Fibroblast of pulmonary artery (primary cell): Measurements from ENCODE around the gene RAB8B.

ENCODE experiments used
- DNase-seq: peaks from one replicate; pipeline ENCODE4 v3.0.0-alpha.2; 2010; ENCODE audit warnings: low read depth
- H3K4me3 ChIP-seq: replicated peaks from 2 replicates; pipeline ENCODE4 v1.5.1; 2011; ENCODE audit warnings: low read depth, mild to moderate bottlenecking, control low read depth, low read length, moderate library complexity
- TF ChIP-seq, protein P1 (sequence below): IDR thresholded peaks from 2 replicates; pipeline ENCODE4 v1.5.1; 2011; ENCODE audit warnings: mild to moderate bottlenecking, control low read depth, low read length, inconsistent platforms; ENCODE audit errors: missing control alignments

Gene RAB8B

DNA sequence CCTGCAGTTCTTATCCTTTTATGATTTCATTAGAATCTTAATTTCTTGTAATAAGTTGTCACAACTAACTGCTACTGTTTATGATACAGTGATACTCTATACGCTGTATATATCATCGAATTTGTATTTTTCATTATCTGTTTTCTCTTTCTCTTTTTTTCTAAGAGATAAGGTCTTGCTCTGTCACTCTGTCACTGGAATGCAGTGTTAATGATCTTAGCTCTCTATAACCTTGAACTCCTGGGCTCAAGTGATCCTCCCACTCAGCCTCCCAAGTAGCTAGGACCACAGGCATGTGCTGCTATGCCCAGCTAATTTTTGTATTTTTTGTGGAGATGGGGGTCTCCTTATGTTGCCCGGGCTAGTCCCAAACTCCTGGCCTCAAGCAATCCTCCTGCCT lies 102.8 kb downstream of the RAB8B start:
- no peak for DNase-seq
- H3K4me3 ChIP-seq = no peak overlapping the region
- TF ChIP-seq, protein P1, sequence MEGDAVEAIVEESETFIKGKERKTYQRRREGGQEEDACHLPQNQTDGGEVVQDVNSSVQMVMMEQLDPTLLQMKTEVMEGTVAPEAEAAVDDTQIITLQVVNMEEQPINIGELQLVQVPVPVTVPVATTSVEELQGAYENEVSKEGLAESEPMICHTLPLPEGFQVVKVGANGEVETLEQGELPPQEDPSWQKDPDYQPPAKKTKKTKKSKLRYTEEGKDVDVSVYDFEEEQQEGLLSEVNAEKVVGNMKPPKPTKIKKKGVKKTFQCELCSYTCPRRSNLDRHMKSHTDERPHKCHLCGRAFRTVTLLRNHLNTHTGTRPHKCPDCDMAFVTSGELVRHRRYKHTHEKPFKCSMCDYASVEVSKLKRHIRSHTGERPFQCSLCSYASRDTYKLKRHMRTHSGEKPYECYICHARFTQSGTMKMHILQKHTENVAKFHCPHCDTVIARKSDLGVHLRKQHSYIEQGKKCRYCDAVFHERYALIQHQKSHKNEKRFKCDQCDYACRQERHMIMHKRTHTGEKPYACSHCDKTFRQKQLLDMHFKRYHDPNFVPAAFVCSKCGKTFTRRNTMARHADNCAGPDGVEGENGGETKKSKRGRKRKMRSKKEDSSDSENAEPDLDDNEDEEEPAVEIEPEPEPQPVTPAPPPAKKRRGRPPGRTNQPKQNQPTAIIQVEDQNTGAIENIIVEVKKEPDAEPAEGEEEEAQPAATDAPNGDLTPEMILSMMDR = no peak

DNA sequence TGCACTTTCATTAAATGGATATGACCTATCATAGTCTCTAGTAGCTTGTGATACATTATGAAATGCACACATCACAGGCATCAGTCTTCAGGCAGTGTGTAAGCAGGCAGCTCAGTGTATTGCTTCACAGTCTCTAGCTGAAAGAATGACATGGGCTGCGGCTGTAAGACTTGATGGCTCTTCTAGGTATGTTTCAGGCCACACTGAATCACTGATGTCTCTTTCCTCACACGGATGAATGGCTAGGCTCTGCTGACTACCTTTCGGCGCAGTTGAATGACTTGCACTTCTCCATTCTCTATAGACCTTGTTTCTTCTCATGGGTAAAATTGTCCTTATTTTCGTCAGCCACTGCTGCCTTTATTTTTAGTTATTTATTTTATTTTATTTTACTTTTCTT lies 103.4 kb downstream of the RAB8B start:
- no peak overlapping the region for H3K4me3 ChIP-seq
- TF ChIP-seq, protein P1 = no peak
- peak; percentile 47 for DNase-seq

DNA sequence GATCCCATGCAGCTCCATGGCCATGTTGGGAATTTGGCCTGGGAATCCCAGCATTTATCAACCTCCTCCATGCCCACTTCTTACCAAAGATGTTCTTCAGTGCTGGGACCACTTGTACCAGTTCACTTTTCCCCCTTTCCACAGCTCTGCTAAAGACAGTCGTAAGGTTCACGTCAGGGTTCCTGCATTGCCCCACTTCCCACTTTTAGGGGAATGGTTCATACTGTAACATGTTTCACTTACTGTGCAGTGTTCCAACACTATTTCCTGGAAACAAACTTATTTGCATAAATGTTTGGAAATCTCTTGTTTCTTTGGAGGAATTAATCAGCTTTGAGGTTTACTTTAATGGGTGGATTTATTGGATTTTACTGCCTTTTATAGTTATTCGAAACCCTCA lies 105.0 kb downstream of the RAB8B start:
- TF ChIP-seq, protein P1 = no peak
- H3K4me3 ChIP-seq = no peak overlapping the region
- DNase-seq = no peak

DNA sequence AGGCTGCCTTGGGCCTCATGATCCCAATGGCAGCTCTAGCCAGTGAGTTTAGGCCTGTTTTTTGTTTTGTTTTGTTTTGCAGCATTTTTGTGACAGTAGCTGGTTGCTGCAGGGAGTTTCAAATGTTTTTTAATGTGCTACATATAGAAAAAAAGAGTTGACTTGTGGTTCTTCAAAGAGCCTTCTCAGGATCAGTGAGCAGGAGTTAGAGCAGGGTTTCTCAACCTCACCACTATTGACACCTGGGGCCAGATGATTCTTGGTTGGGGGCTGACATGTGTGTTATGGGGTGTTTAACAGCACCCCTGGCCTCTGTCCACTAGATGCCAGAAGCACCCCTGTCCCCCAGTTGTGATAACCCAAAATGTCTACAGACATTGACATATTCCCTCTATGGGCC lies 105.9 kb downstream of the RAB8B start:
- H3K4me3 ChIP-seq = no peak overlapping the region
- TF ChIP-seq, protein P1 = no peak
- DNase-seq = no peak

DNA sequence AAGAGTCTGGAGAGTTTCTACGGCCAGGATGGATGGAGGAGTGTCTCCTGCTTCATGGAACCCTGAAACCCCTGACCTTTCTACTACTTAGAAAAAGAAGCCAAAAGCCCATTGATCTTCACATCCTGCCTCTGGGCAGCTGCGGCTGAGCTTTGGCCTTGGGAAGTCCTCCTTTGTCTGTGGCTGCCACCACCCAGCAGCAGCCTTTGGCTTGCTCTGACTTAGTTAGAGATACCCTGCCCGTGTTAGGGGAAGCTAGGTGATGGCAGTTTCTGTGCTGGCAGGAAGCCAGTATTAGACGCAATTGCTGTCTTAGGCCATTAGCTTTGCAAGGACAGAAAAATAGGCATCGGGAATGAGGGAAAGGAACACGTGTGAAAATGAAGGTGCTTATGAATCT lies 106.8 kb downstream of the RAB8B start:
- DNase-seq = no peak
- H3K4me3 ChIP-seq = no peak overlapping the region
- TF ChIP-seq, protein P1 = no peak

DNA sequence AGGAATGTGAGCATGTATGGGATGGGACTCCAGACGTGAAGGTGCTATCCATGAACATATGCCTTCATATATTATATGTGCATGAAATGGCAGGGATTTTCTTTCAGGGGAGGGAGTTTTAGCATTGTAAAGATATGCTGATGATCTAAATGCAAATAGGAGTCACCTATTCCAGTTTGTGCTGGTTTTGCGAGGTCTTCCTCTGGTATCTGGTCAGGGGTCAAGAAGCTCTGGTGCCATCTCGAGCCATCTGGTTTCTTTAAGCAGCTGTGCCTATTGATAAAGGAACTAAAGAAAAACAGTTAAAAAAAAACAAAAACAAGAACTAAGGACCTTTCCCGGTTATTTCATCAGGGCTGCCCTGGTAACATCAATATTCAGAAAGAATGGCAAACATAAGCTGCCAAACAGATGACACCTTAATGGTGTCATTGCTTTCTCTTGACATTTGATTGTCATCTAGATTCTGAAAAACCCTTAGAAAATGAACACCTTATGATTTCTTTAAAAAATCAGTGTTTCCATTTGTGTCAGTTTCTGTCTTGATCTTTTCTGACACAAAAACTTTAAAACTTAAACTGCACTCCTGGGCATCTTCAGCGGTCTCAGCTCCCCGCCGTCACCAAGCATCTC lies 110.7 kb downstream of the RAB8B start:
- no peak overlapping the region for H3K4me3 ChIP-seq
- no peak for DNase-seq
- TF ChIP-seq, protein P1 = no peak

DNA sequence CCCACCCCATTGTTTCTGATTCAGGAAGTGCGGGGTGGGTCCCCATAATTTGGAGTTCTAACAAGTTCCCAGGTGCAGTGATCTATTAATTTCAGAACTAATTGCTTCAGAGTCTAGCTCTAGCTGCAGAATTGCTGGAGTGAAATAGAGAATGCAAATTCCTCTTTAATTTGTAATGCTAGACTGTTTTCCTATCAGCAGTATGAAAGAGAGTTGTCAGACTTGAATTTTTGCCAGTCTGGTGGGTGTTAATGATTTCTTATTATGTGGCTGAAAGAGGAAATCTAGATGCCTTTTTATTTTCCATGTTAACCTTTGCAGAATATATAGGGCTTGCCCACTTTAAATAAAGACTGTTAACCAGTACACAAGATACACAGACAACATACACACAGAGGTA lies 111.7 kb downstream of the RAB8B start:
- TF ChIP-seq, protein P1 = no peak
- DNase-seq = no peak
- H3K4me3 ChIP-seq = no peak overlapping the region
